MCF 10A (cell line): ENCODE measurements around the gene ANXA8L1. TPM values are rescaled to one million over a fixed set of nuclear protein-coding genes. Genes with fewer than 3 reads are reported as not detected.
"Not testable (repeated sequence)": the region's sequence is repeated elsewhere in the genome, so short reads cannot be mapped to it uniquely, and the experiment has no call there.

Experiments used
- BruUV-seq: library from RNA; stranded (reverse); fragments of 400-500 nt; replicated peaks from 2 replicates; lab custom pipeline; 2021; lab: Mats Ljungman, UMichigan
- CTCF ChIA-PET: fragments of 300-600 bp; sonication (Branson Sonifier 250); formaldehyde crosslinking; extraction: SDS; loops from one replicate; lab custom pipeline; 2021; ENCODE audit warnings: antibody characterized with exemption, inconsistent platforms; lab: Yijun Ruan, JAX
- POLR2A ChIA-PET: fragments of 300-600, 350-650 bp; sonication (Branson Sonifier 250); formaldehyde crosslinking; extraction: SDS; loops from one replicate; lab custom pipeline; 2020; ENCODE audit warnings: antibody characterized with exemption, inconsistent platforms; lab: Yijun Ruan, JAX
- DNase-seq: peaks from one replicate; pipeline ENCODE4 v3.0.0-alpha.2; 2018; ENCODE audit not compliant: unreplicated experiment
- H3K27ac Mint-ChIP-seq: one replicate; pipeline ENCODE4 v1.8.0; 2022; ENCODE audit warnings: mild to moderate bottlenecking, low read depth, mixed read lengths; ENCODE audit not compliant: unreplicated experiment
- H3K27me3 Mint-ChIP-seq: one replicate; pipeline ENCODE4 v1.8.0; 2022; ENCODE audit warnings: mixed read lengths; ENCODE audit not compliant: insufficient read depth, unreplicated experiment
- H3K36me3 Mint-ChIP-seq: one replicate; pipeline ENCODE4 v1.8.0; 2022; ENCODE audit warnings: mild to moderate bottlenecking, moderate library complexity, mixed read lengths; ENCODE audit not compliant: insufficient read depth, unreplicated experiment
- H3K4me1 Mint-ChIP-seq: one replicate; pipeline ENCODE4 v1.8.0; 2022; ENCODE audit warnings: mixed read lengths; ENCODE audit not compliant: insufficient read depth, unreplicated experiment
- H3K4me3 Mint-ChIP-seq: one replicate; pipeline ENCODE4 v1.8.0; 2022; ENCODE audit warnings: mild to moderate bottlenecking, moderate library complexity, mixed read lengths; ENCODE audit not compliant: unreplicated experiment
- H3K9me3 Mint-ChIP-seq: one replicate; pipeline ENCODE4 v1.8.0; 2022; ENCODE audit warnings: mixed read lengths; ENCODE audit not compliant: unreplicated experiment
- intact Hi-C: fragments of 100-400 bp; cut with micrococcal nuclease; formaldehyde crosslinking; loops from 2 replicates; pipeline ENCODE4 v1.14.1; 2022
- total RNA-seq: library from RNA; stranded (reverse); gene quantifications from 2 replicates; pipeline ENCODE4 v1.2.3, GENCODE V29; 2022

The ANXA8L1 gene
- total RNA-seq, 1 experiment from 2014 or later = 31.7 TPM

DNA sequence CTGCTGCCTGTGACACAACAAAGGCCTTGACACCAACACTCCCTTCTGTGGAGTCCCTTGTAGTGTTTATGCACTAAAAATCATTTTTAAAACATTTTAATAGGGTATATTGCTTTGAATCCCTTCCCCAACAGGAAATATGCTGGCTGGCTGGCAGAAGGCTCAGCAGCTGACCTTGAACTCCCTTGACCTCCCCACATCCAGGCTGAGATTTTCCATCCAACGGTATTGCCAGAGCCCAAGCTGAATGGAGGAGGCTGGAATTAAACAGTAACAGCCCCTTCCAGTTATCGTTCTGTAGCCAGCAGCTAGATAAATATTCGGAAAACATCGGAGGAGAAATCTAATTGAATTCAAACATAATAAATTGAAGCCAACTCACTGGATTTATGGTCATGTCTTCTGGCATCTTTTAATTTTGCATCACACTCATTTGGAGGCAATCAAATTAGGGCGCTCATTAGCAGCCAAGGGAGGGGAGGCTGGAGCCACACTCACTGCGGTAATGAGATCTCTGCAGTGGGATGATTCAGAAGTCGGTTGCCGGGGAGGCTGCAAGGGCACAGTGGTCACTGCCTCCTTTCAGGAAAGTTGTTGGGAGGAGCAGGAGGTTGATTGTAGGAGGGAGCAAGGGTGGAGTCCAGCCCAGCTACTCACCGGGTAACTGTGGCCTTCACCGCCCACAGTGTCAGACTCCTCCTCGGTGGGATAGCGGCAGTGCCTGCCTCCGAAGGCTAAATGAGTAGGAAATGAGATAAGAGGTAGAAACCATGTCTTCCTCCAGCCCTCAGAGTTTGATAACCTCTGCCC, 44.2 kb downstream of the ANXA8L1 start:
- H3K4me1 Mint-ChIP-seq, intact Hi-C loops, H3K9me3 Mint-ChIP-seq, H3K36me3 Mint-ChIP-seq, POLR2A ChIA-PET, H3K27me3 Mint-ChIP-seq, H3K27ac Mint-ChIP-seq, H3K4me3 Mint-ChIP-seq, BruUV-seq, CTCF ChIA-PET, DNase-seq: not testable (repeated sequence)

DNA sequence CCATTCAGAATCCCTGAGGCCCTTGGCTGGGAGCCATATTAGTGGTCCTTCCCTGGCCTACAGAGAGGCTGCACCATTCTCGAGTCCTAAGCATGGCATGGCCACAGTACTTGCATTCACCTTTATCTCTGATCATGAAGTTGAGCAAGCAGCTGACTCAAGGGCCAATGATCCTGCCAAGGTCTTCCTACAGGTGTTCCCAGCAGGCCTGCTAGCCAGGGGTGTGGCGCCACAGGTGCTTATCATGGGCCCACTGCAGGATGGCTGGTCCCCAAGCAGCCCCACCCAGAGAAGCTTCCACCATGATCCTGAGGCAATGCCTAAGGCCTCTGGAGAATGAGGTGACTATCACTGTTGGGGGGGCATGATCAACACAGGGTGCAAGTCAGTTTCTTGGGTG, 48.0 kb downstream of the ANXA8L1 start:
- BruUV-seq, H3K27ac Mint-ChIP-seq, H3K27me3 Mint-ChIP-seq, H3K4me1 Mint-ChIP-seq, DNase-seq, CTCF ChIA-PET, H3K9me3 Mint-ChIP-seq, POLR2A ChIA-PET, H3K36me3 Mint-ChIP-seq, H3K4me3 Mint-ChIP-seq, intact Hi-C loops: not testable (repeated sequence)

DNA sequence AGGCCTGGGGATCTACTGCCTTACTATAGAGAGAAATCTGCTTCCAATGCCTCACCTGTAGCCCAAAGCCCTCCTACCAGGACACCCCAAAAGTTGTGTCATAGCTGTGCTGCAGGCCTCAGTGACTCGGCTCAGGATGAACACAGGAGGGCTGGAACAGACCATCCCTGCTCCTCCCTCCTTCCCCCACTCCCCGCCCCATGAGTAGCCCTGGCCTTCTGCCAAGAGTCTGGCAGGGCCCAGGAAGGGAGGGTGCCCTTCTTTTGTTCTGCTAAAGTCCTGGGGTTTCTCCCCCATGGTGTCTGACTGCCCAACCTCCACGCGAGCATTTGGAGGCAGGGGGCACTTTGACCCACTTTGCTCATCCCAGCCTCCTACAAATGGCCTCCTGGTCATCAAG, 65.4 kb downstream of the ANXA8L1 start:
- H3K9me3 Mint-ChIP-seq, H3K36me3 Mint-ChIP-seq, H3K27ac Mint-ChIP-seq, H3K4me3 Mint-ChIP-seq, H3K27me3 Mint-ChIP-seq, H3K4me1 Mint-ChIP-seq, POLR2A ChIA-PET, CTCF ChIA-PET, BruUV-seq, DNase-seq, intact Hi-C loops: not testable (repeated sequence)

Other genes starting within 250 kb of the ANXA8L1 start
- gene ANTXRL, start 88.8 kb upstream of the ANXA8L1 start, total RNA-seq = not detected in 2 replicates
- gene NPY4R, start 90.2 kb downstream of the ANXA8L1 start, total RNA-seq = not detected in 2 replicates
- not detected in 2 replicates for gene GPRIN2, start 180.9 kb downstream of the ANXA8L1 start, total RNA-seq
- 0.79 and 0.84 TPM in 2 replicates for gene SYT15, start 203.4 kb downstream of the ANXA8L1 start, total RNA-seq